NB4 (cell line): ENCODE data around the gene LIPA.

Experiments
- DNase-seq: peaks from one replicate; pipeline ENCODE4 v3.0.0; 2010; ENCODE audit warnings: low read depth
- H3K4me3 ChIP-seq: one replicate; pipeline ENCODE4 v1.5.1; 2011; ENCODE audit warnings: mild to moderate bottlenecking, low read depth, low read length, moderate library complexity
- MYC ChIP-seq: IDR thresholded peaks from 2 replicates; pipeline ENCODE4 v1.6.1; 2011; ENCODE audit warnings: low read depth, low read length
- POLR2A ChIP-seq: IDR thresholded peaks from 2 replicates; pipeline ENCODE4 v1.6.1; 2011; ENCODE audit warnings: mild to moderate bottlenecking; ENCODE audit not compliant: insufficient read length; ENCODE audit errors: extremely low read depth
- TF ChIP-seq, protein P1 (sequence below): IDR thresholded peaks from one replicate; pipeline ENCODE4 v1.5.1; 2012; ENCODE audit warnings: low read depth, low read length
- TF ChIP-seq, protein P2 (sequence below): IDR thresholded peaks from 2 replicates; pipeline ENCODE4 v1.6.1; 2011; ENCODE audit warnings: low read depth, low read length

The LIPA gene

DNA sequence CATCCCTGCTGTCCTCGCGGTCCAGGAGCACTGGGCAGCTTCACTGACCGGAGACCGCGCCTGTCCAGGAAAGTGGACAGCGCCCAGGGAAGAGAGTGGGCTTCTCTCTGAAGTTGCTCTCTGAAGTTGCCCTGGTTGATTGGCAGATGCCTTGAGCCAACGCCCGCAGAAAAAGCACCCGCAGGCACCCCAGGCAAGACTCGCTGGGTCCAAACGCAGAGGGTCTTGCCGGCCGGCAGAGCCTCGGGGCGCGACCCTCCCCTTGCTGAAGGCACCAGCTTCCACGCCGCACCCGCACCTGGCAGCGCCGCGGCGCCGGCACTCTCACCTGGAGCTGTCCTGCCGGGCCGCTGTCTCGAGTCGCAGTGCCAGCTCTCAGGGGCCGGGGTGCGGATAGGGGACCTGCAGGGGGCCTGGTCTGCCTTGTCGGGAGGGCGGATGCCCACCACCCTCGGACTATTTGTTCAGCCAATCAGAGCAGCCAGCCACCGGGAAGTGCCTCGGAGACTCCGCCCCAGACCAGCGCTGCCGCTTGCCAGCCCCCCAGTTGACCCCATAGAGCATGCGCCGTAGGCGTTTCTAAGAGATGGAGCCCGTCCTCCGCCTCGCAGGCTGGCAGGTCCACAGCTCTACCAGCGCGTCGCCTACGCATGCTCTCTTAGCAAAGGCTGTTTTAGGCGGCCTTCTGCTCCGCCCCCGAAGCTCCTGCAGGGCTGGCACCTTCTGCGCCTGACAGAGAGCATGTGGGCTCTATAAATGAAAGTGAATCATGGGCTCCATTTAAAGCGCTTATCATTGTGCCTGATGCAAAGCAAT lies at the start of gene LIPA:
TSS of gene LIPA (minus strand) at position 367 of the 816 bp plus-strand sequence. CDS start 4,127 bp downstream, outside the sequence.
- TF ChIP-seq, protein P1, sequence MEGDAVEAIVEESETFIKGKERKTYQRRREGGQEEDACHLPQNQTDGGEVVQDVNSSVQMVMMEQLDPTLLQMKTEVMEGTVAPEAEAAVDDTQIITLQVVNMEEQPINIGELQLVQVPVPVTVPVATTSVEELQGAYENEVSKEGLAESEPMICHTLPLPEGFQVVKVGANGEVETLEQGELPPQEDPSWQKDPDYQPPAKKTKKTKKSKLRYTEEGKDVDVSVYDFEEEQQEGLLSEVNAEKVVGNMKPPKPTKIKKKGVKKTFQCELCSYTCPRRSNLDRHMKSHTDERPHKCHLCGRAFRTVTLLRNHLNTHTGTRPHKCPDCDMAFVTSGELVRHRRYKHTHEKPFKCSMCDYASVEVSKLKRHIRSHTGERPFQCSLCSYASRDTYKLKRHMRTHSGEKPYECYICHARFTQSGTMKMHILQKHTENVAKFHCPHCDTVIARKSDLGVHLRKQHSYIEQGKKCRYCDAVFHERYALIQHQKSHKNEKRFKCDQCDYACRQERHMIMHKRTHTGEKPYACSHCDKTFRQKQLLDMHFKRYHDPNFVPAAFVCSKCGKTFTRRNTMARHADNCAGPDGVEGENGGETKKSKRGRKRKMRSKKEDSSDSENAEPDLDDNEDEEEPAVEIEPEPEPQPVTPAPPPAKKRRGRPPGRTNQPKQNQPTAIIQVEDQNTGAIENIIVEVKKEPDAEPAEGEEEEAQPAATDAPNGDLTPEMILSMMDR = no peak
- TF ChIP-seq POLR2A (peak; percentile 63), MYC (peak; percentile 85)
- TF ChIP-seq, protein P2, sequence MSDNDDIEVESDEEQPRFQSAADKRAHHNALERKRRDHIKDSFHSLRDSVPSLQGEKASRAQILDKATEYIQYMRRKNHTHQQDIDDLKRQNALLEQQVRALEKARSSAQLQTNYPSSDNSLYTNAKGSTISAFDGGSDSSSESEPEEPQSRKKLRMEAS = peak; percentile 93
- H3K4me3 ChIP-seq = peak within 1 kb of the TSS; percentile 80
- peak; percentile 99 for DNase-seq

DNA sequence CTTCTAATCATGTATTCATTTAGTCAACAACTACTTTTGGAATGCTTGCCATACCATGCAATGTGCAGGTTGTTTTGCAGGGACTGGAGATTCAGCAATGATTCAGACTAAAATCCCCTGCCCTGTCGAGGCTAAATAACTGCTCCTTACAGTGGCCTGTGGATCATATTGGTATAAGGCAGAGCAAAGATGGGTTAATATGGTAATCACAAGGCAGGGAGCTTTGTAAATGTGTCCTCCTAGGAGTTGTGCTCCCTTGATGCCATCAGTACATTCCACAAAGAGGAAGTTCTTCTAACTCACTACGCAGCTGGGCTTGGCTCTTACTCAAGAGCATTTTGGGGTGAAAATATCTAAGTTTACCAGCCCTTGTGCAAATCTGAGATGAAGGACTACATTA lies 49.7 kb upstream of the LIPA start:
- peak overlapping the region; percentile 83 for H3K4me3 ChIP-seq
- peak; percentile 87 for DNase-seq
- TF ChIP-seq MYC (no peak), POLR2A (no peak)
- TF ChIP-seq, protein P1 = no peak
- TF ChIP-seq, protein P2 = no peak

DNA sequence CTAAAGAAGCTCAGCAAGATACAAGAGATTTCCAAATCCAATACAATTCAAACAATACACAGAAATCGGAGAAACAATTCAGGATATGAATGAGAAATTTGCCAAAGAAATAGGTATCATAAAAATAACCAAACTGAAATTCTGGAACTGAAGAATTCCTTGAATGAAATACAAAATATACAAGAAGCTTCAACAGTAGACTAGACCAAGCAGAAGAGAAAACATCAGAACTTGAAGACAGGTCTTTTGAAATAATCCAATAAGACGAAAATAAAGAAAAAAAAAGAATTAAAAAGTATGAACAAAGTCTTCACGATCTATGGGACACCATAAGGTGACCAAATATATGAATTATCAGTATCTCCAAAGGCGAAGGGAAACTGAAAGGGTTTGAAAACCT lies 47.5 kb upstream of the LIPA start:
- TF ChIP-seq, protein P2 = no peak
- TF ChIP-seq POLR2A (no peak), MYC (no peak)
- TF ChIP-seq, protein P1 = no peak

DNA sequence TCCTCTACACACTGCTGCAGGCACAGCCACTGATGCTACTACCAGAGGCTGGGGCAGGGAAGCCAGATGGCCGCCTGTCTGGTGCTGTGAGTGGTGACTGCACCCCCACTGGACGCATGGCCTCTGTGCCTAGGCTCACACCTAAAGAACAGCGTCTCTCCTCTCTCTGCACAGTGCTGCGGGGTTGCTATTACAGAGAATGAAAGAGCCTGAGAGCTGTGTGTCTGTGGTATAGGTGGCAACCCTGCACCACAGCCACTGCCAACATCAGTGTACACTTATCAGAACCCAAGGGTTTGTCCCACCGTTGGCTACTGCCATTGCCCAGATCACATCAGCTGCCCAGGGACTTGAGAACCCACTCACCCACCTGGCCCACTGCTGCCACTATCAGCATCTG lies 46.2 kb upstream of the LIPA start:
- DNase-seq = no peak
- H3K4me3 ChIP-seq = no peak overlapping the region
- TF ChIP-seq MYC (no peak), POLR2A (no peak)
- TF ChIP-seq, protein P1 = no peak
- TF ChIP-seq, protein P2 = no peak

More for the DNA sequence above, 47.5 kb upstream of the LIPA start:
- H3K4me3 ChIP-seq = no peak overlapping the region
- DNase-seq = no peak

DNA sequence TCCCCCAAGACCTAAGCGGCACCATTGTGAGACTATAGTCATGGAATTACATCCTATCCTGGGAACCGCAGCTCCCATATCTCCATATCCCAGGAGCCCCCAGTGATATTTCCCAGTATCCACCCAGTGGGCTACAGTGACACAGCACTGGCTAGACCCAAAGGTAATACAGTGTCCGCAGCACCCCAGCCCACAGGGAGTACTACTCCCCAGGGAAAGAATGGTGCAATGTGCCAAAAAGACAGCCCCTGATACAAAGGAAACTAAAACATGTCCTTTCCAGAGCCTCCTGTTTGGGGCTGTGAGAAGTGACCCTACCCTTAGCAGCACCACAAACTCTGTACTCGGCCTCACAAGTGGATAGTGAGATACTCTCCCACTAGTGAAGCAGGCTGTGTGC lies 45.8 kb upstream of the LIPA start:
- TF ChIP-seq, protein P1 = no peak
- TF ChIP-seq MYC = no peak
- TF ChIP-seq, protein P2 = no peak
- TF ChIP-seq POLR2A = no peak
- peak; percentile 70 for DNase-seq
- H3K4me3 ChIP-seq = no peak overlapping the region
